PC-9 (cell line): Measurements from ENCODE around the gene TMEM200C.

Experiments used
- CTCF ChIP-seq: fragments of 200-600 bp; sonication (generic); conservative IDR thresholded peaks from 2 replicates; pipeline ENCODE4 v1.6.1; 2017; ENCODE audit warnings: mixed run types, antibody characterized with exemption, mild to moderate bottlenecking, moderate library complexity
- EZH2 ChIP-seq: fragments of 200-600 bp; sonication (generic); IDR thresholded peaks from 2 replicates; pipeline ENCODE4 v1.8.0; 2017; ENCODE audit warnings: antibody characterized with exemption, low read depth

GRCh38 chr18:5871426-5871825, 23.9 kb downstream of the TMEM200C start:
- TF ChIP-seq EZH2 (no peak), CTCF (no peak)
